T-cell (primary cell): Measurements from ENCODE around the gene HECTD3. TPM values are rescaled to one million over a fixed set of nuclear protein-coding genes. Genes with fewer than 3 reads are reported as not detected.

Source experiments
- ATAC-seq, 4 experiments: fragments of 200-7000 bp in 3 of 4; fragments of 150-1000 bp in 1 of 4; cut with Tn5 transposase; replicated peaks in 1 of 4; 1 replicate in 3 of 4; 2 replicates in 1 of 4; pipeline ENCODE4 v1.10.0; 2021; ENCODE audit warnings: moderate library complexity in 3 of 4, mild to moderate bottlenecking in 2 of 4, moderate number of reproducible peaks in 1 of 4
- CTCF ChIA-PET, 2 donors: fragments of 300-600 bp; sonication (Branson Sonifier 250); formaldehyde crosslinking; loops; one replicate each; lab custom pipeline; 2022; ENCODE audit warnings: antibody characterized with exemption in 2 of 2; lab: Charles Lee
- POLR2A ChIA-PET, 2 donors: fragments of 300-600 bp; sonication (Branson Sonifier 250); formaldehyde crosslinking; loops; one replicate each; lab custom pipeline; 2022; ENCODE audit warnings: antibody characterized with exemption in 2 of 2; lab: Charles Lee
- DNase-seq, 35 experiments: peaks; one replicate each; pipeline versions ENCODE4 v3.0.0 to v3.0.0-alpha.2; 2013 to 2023
- H3K27ac ChIP-seq: one replicate; pipeline ENCODE4 v1.5.1; 2013; ENCODE audit warnings: low read length
- H3K27me3 ChIP-seq, 2 experiments: replicated peaks in 1 of 2; 1 replicate in 1 of 2; 2 replicates in 1 of 2; pipeline versions ENCODE4 v1.6.1 to v1.7.0; 2013; ENCODE audit warnings: low read length in 1 of 2, mixed read lengths in 1 of 2; ENCODE audit not compliant: control insufficient read depth in 2 of 2, insufficient read depth in 2 of 2; ENCODE audit errors: extremely low read depth in 1 of 2
- H3K36me3 ChIP-seq, 2 donors: 1 replicate in 1 of 2; 2 replicates in 1 of 2; pipeline versions ENCODE4 v1.6.1 to v1.7.0; 2013; ENCODE audit warnings: low read length in 1 of 2; ENCODE audit not compliant: control insufficient read depth in 2 of 2, insufficient read depth in 1 of 2; ENCODE audit errors: extremely low read depth in 1 of 2
- H3K4me1 ChIP-seq, 2 experiments: 1 replicate in 1 of 2; 2 replicates in 1 of 2; pipeline versions ENCODE4 v1.6.1 to v1.7.0; 2013; ENCODE audit warnings: low read length in 2 of 2, mixed read lengths in 1 of 2; ENCODE audit not compliant: insufficient read depth in 2 of 2, control insufficient read depth in 1 of 2; ENCODE audit errors: extremely low read depth in 1 of 2
- H3K4me3 ChIP-seq, 2 donors: 1 replicate in 1 of 2; 2 replicates in 1 of 2; pipeline versions ENCODE4 v1.5.1 to v1.7.0; 2013; ENCODE audit warnings: mild to moderate bottlenecking in 2 of 2, low read length in 1 of 2, moderate library complexity in 1 of 2; ENCODE audit not compliant: control insufficient read depth in 1 of 2; ENCODE audit errors: extremely low read depth in 1 of 2
- H3K9me3 ChIP-seq: 2 replicates; pipeline ENCODE4 v1.7.0; 2013
- H3K27ac Mint-ChIP-seq, 2 donors: one replicate each; pipeline ENCODE4 v1.8.0; 2020 to 2021; ENCODE audit warnings: mild to moderate bottlenecking in 2 of 2, mixed read lengths in 2 of 2
- H3K27me3 Mint-ChIP-seq, 2 donors: one replicate each; pipeline ENCODE4 v1.8.0; 2021 to 2022; ENCODE audit warnings: mixed read lengths in 2 of 2
- H3K36me3 Mint-ChIP-seq: one replicate; pipeline ENCODE4 v1.8.0; 2021; ENCODE audit warnings: mixed read lengths
- H3K4me1 Mint-ChIP-seq, 3 donors: one replicate each; pipeline ENCODE4 v1.8.0; 2020 to 2022; ENCODE audit warnings: mixed read lengths in 3 of 3, mild to moderate bottlenecking in 1 of 3
- H3K4me3 Mint-ChIP-seq, 3 donors: one replicate each; pipeline ENCODE4 v1.8.0; 2020 to 2022; ENCODE audit warnings: mild to moderate bottlenecking in 3 of 3, mixed read lengths in 3 of 3, moderate library complexity in 3 of 3
- H3K9me3 Mint-ChIP-seq, 3 donors: one replicate each; pipeline ENCODE4 v1.8.0; 2020 to 2022; ENCODE audit warnings: mixed read lengths in 3 of 3
- WGBS: methylation state at CpG from one replicate; pipeline ENCODE4 v1.1.5; 2013; ENCODE audit warnings: missing lambda C conversion rate; ENCODE audit not compliant: insufficient coverage; 5-methylcytosine and 5-hydroxymethylcytosine counted together
- total RNA-seq, 35 experiments: library from RNA in 6 of 35; stranded (reverse) in 6 of 35; fragments of 120-200 nt in 1 of 35; gene quantifications; one replicate each; pipeline versions ENCODE4 v1.2.1 to v1.2.4 and lab custom pipeline; 2013 to 2026

HECTD3 gene
- total RNA-seq, 5 donors from 2014 or later (not counting 1 experiment from before 2014, with no cell fraction given) = 41.5 to 59.8 (median 55.4) TPM

DNA sequence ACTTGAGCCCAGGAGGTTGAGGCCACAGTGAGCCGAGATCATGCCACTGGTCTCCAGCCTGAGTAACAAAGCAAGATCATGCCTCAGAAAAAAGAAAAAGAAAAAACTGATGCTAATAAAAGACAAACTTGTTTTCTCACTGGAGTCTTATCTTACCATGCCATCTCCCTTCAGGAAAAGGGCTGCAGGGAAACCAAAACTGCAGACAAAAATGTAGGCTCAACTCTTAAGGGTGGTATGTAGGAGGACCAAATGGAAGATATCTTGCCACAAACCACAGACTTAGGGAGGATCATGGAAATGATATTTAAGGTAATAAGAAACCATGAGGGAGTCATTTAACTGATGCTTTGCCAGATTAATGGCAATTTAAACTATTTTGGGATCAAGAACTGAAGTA, 33.8 kb upstream of the HECTD3 start:
- no CpG with 5 or more reads among the region's 1 CpG for WGBS
- Histone ChIP-seq H3K36me3 (no peaks in the 10 kb centered on the region), H3K9me3 (no peaks in the 10 kb centered on the region), H3K27ac (no peak overlapping the region), H3K4me1 (peaks cover 0 to under 1% of the 10 kb centered on the region in 2 experiments), H3K27me3 (no peaks in the 10 kb centered on the region), H3K4me3 (no peak overlapping the region)
- Mint-ChIP-seq H3K36me3 (peaks cover 23% of the 10 kb centered on the region), H3K9me3 (no peaks in the 10 kb centered on the region), H3K4me1 (peaks cover 0 to 5% (median 5%) of the 10 kb centered on the region in 3 donors), H3K4me3 (no peak overlapping the region), H3K27ac (no peak overlapping the region), H3K27me3 (no peaks in the 10 kb centered on the region)
- ATAC-seq (no peak), DNase-seq (no peak)
- ChIA-PET POLR2A (no interaction called here), CTCF (interaction anchor here in 1 of 2 donors (0.7 kb wide), 1 partner anchor 22 kb away, joined by 3 read pairs; no protein-coding TSS in a partner anchor)

DNA sequence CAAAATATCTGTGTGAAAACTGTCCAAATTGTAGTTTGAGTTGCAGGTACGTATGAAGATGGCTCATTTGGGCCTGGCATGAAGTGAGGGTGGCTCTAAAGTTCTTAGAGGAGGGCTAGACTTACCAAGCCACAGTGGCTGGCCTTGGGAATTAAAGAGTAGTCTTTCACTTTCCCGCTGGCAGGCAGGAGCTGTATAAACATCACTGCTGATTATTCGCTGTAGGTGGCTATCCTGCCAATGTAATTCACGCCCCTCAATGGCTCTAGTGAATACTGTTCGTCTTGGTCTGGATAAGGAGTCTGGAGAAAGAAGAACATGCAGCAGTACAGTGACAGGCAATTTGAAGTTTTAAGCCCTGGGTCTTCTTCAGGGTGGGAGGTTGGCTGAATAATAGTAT, 32.0 kb upstream of the HECTD3 start:
- H3K4me1 ChIP-seq = no peaks in the 10 kb centered on the region
- Mint-ChIP-seq H3K4me3 (no peak overlapping the region), H3K4me1 (no peaks in the 10 kb centered on the region), H3K27me3 (no peaks in the 10 kb centered on the region), H3K36me3 (peaks cover 26% of the 10 kb centered on the region), H3K9me3 (no peaks in the 10 kb centered on the region), H3K27ac (no peak overlapping the region)
- H3K4me3 ChIP-seq = no peak overlapping the region
- ATAC-seq (no peak), DNase-seq (no peak)
- ChIA-PET POLR2A (interaction anchor here in 1 of 2 donors (0.5 kb wide), 1 partner anchor 52 kb away, joined by 3 read pairs; no protein-coding TSS in a partner anchor), CTCF (no interaction called here)
- no peak overlapping the region for H3K27ac ChIP-seq
- 100% methylated on average over 4 of the region's 5 CpGs for WGBS
- H3K36me3 ChIP-seq = no peaks in the 10 kb centered on the region
- no peaks in the 10 kb centered on the region for H3K9me3 ChIP-seq
- H3K27me3 ChIP-seq = no peaks in the 10 kb centered on the region

GRCh38 chr1:45040297-45040696, 29.2 kb upstream of the HECTD3 start:
- DNase-seq (no peak), ATAC-seq (no peak)
- H3K27me3 Mint-ChIP-seq = no peaks in the 10 kb centered on the region
- CTCF ChIA-PET = no interaction called here
- H3K4me3 ChIP-seq = no peak overlapping the region
- H3K36me3 Mint-ChIP-seq = peaks cover 42% of the 10 kb centered on the region
- no peaks in the 10 kb centered on the region for H3K9me3 Mint-ChIP-seq
- no peaks in the 10 kb centered on the region for H3K4me1 ChIP-seq
- H3K4me1 Mint-ChIP-seq = no peaks in the 10 kb centered on the region
- no peak overlapping the region for H3K27ac Mint-ChIP-seq
- no peaks in the 10 kb centered on the region for H3K27me3 ChIP-seq
- H3K27ac ChIP-seq = no peak overlapping the region
- H3K36me3 ChIP-seq = peaks cover 0 to 4% of the 10 kb centered on the region in 2 donors
- H3K9me3 ChIP-seq = no peaks in the 10 kb centered on the region
- WGBS = no CpG with 5 or more reads among the region's 5 CpGs
- POLR2A ChIA-PET = no interaction called here
- no peak overlapping the region for H3K4me3 Mint-ChIP-seq

DNA sequence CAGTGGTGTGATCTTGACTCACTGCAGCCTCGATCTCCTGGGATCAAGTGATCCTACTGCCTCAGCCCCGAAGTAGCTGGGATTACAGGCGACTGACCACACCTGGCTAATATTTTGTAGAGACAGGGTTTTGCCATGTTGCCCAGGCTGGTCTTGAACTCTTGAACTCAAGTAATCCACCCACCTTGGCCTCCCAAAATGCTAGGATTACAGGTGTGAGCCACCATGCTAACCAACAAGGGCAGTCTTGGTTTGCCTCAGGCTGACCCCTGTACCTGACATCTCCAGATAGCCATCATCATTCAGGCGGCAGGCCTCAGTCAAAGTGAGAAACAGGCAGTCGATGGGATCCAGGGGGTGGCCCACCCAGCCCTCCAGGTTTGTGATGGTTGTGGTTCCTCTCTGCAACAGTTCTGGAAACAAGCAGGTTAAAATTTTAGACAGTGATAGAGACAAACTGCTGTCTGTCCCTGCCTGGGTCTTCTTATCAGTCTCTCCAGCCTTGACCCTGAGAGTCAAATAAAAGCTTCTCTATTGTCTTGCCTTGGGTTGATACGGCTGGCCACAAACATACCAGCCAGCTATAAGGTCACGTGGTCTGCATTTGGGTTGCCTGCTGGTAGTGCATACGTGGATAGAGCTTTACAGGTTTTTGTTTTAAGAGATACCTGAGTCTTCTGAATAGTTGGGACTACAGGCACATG, 27.7 kb upstream of the HECTD3 start:
- DNase-seq (no peak), ATAC-seq (no peak)
- no peaks in the 10 kb centered on the region for H3K4me1 ChIP-seq
- no peaks in the 10 kb centered on the region for H3K27me3 ChIP-seq
- Mint-ChIP-seq H3K9me3 (no peaks in the 10 kb centered on the region), H3K27me3 (no peaks in the 10 kb centered on the region), H3K27ac (no peak overlapping the region), H3K4me3 (no peak overlapping the region), H3K4me1 (no peaks in the 10 kb centered on the region), H3K36me3 (peaks cover 44% of the 10 kb centered on the region)
- H3K27ac ChIP-seq = no peak overlapping the region
- no peaks in the 10 kb centered on the region for H3K9me3 ChIP-seq
- ChIA-PET POLR2A (no interaction called here), CTCF (no interaction called here)
- no peak overlapping the region for H3K4me3 ChIP-seq
- H3K36me3 ChIP-seq = peaks cover 0 to 4% of the 10 kb centered on the region in 2 donors
- 92% methylated on average over 5 of the region's 8 CpGs for WGBS

DNA sequence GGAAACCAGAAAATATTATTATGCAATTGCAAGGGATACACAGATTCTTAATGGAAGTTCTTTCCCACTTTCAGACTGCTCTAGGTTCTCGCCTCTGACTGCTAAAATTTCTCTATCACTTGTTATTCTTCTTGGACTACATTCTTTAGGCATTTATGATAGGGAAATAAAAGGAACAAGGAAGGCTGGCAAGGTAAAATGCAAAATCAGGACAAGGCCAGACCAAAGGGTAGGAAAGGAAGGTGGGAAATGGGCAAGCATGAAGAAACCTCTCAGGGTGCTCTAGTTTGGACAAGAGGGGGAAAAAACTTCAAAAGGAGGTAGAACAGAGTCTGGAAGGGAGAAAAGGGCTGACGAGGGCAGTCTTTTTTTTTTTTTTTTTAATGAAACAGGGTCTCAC, 27.1 kb upstream of the HECTD3 start:
- H3K9me3 ChIP-seq = no peaks in the 10 kb centered on the region
- Mint-ChIP-seq H3K4me3 (no peak overlapping the region), H3K36me3 (peaks cover 41% of the 10 kb centered on the region), H3K27me3 (no peaks in the 10 kb centered on the region), H3K27ac (no peak overlapping the region), H3K9me3 (no peaks in the 10 kb centered on the region), H3K4me1 (peaks cover 0 to 3% (median 2%) of the 10 kb centered on the region in 3 donors)
- no peak overlapping the region for H3K4me3 ChIP-seq
- peaks cover 0 to 4% of the 10 kb centered on the region in 2 donors for H3K36me3 ChIP-seq
- no peaks in the 10 kb centered on the region for H3K27me3 ChIP-seq
- POLR2A ChIA-PET = no interaction called here
- peaks cover 0 to 2% of the 10 kb centered on the region in 2 experiments for H3K4me1 ChIP-seq
- CTCF ChIA-PET = no interaction called here
- WGBS = no CpG with 5 or more reads among the region's 2 CpGs
- no peak for DNase-seq
- ATAC-seq = no peak
- no peak overlapping the region for H3K27ac ChIP-seq

GRCh38 chr1:45037456-45037855, 26.3 kb upstream of the HECTD3 start:
- POLR2A ChIA-PET = no interaction called here
- ATAC-seq = no peak

More at GRCh38 chr1:45037456-45037855, 26.3 kb upstream of the HECTD3 start:
- Histone ChIP-seq H3K4me3 (no peak overlapping the region), H3K9me3 (no peaks in the 10 kb centered on the region), H3K27ac (no peak overlapping the region), H3K4me1 (peaks cover 0 to 2% of the 10 kb centered on the region in 2 experiments), H3K27me3 (no peaks in the 10 kb centered on the region), H3K36me3 (peaks cover 0 to 4% of the 10 kb centered on the region in 2 donors)
- H3K36me3 Mint-ChIP-seq = peaks cover 37% of the 10 kb centered on the region
- no peaks in the 10 kb centered on the region for H3K9me3 Mint-ChIP-seq
- no peak overlapping the region for H3K4me3 Mint-ChIP-seq
- H3K27ac Mint-ChIP-seq = no peak overlapping the region
- CTCF ChIA-PET = no interaction called here
- no peaks in the 10 kb centered on the region for H3K27me3 Mint-ChIP-seq
- H3K4me1 Mint-ChIP-seq = peaks cover 0 to 3% (median 2%) of the 10 kb centered on the region in 3 donors
- DNase-seq = no peak
